Epithelial cell of proximal tubule (primary cell): ENCODE data around the gene ZNF544. TPM values are rescaled to one million over a fixed set of nuclear protein-coding genes. Genes with fewer than 3 reads are reported as not detected.

ENCODE experiments used
- DNase-seq: peaks from one replicate; pipeline ENCODE4 v3.0.0-alpha.2; 2011; ENCODE audit warnings: low read depth
- H3K4me3 ChIP-seq: 2 replicates; pipeline ENCODE4 v1.5.1; 2011; ENCODE audit warnings: low read depth, mild to moderate bottlenecking, low read length
- CTCF ChIP-seq: conservative IDR thresholded peaks from 2 replicates; pipeline ENCODE4 v1.5.1; 2012; ENCODE audit warnings: low read depth, mild to moderate bottlenecking, low read length
- total RNA-seq: library from RNA; depleted of rRNA; stranded (reverse); fragments of >200 nt; gene quantifications from 2 replicates; pipeline ENCODE4 v1.2.3, GENCODE V29; 2015

The ZNF544 gene
- 54.5 and 58.9 TPM in 2 replicates for total RNA-seq

- peak; percentile 18 for TF ChIP-seq CTCF
- peak within 1 kb of the TSS; percentile 91 for H3K4me3 ChIP-seq
- DNase-seq, result no peak
Observed at GRCh38 chr19:58228585-58229254, at the start of gene ZNF544. Gene ZNF544 (plus strand): TSS chr19:58228914. CDS start chr19:58244024, 15,110 bp downstream.

- H3K4me3 ChIP-seq, result peak overlapping the region; percentile 90
- peak; percentile 56 for TF ChIP-seq CTCF
- DNase-seq, result no peak
Observed at GRCh38 chr19:58181902-58182576, 46.7 kb upstream of the ZNF544 start.

- TF ChIP-seq CTCF, result no peak
- H3K4me3 ChIP-seq, result peak overlapping the region; percentile 90
- no peak for DNase-seq
Observed at GRCh38 chr19:58182577-58182988, 46.1 kb upstream of the ZNF544 start.

GRCh38 chr19:58182989-58183816, 45.5 kb upstream of the ZNF544 start, which contains the start of gene ZNF274:
Gene ZNF274 (plus strand): TSS chr19:58183061. CDS start chr19:58183966, 905 bp downstream.
- no peak for DNase-seq
- TF ChIP-seq CTCF, result no peak
- peak within 1 kb of the TSS; percentile 90 for H3K4me3 ChIP-seq

- TF ChIP-seq CTCF, result no peak
- no peak for DNase-seq
- peak overlapping the region; percentile 90 for H3K4me3 ChIP-seq
Observed at GRCh38 chr19:58183817-58184215, 44.9 kb upstream of the ZNF544 start.

GRCh38 chr19:58196901-58197616, 31.7 kb upstream of the ZNF544 start:
- no peak for DNase-seq
- no peak for TF ChIP-seq CTCF
- no peak overlapping the region for H3K4me3 ChIP-seq
